Inflammatory macrophage (primary cell): ENCODE results near the gene PRR30.
A peak's percentile ranks its signal among the peaks of the same experiment; 100 is the strongest.
"Not testable (repeated sequence)": the region's sequence is repeated elsewhere in the genome, so short reads cannot be mapped to it uniquely, and the experiment has no call there.

ENCODE experiments used
- DNase-seq, 2 donors: peaks; one replicate each; pipeline ENCODE4 v3.0.0-alpha.2; 2020 to 2022
- total RNA-seq, 18 experiments: gene quantifications; one replicate each; lab custom pipeline; 2026; ENCODE audit warnings: mixed read lengths in 6 of 18, inconsistent platforms in 2 of 18; lab: John Stamatoyannopoulos, UW

Gene PRR30
- 0 to 0.08 (median 0) reads per million in 18 experiments for total RNA-seq

- no peak for DNase-seq
These were observed at the start of gene PRR30 for GRCh38 chr2:27139310-27139709. TSS of gene PRR30 (minus strand) at chr2:27139410. CDS start at chr2:27138329, 1,081 bp downstream.

- DNase-seq = no peak
These were observed 47.6 kb upstream of the PRR30 start for GRCh38 chr2:27186613-27187345.

DNA sequence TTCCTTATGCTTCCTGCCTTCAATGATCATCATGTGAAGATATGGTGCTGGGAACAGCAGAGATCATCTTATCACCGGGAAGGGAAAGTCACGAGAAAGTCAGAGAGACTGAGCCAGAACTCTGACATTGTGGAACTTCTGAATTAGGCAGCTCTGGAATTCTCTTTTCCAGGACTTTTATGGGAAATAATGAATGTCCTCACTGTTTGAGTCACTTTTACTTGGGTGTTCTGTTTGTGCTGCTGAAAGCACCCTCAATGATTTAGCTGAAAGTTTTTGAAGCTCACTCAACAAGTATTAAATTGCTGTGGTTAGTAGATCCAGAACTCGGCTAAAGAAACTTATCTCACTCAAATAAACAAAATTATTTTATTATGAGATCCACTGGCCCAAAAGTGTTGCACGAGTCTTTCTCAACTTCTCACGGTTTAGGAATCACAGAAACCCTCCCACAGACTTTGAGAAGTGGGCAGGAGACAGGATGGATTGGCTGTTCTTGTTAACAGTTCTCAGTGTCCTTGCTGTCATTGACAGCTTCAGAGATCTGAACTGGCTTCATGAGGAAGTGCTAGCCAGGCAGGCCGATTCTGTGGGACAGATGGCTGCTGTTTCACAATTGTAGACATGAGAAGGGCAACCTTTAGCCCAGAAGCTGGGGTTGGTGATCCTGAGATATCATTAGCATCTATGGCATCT lies 46.3 kb upstream of the PRR30 start:
- peak; percentile 93 to 95 for DNase-seq

DNA sequence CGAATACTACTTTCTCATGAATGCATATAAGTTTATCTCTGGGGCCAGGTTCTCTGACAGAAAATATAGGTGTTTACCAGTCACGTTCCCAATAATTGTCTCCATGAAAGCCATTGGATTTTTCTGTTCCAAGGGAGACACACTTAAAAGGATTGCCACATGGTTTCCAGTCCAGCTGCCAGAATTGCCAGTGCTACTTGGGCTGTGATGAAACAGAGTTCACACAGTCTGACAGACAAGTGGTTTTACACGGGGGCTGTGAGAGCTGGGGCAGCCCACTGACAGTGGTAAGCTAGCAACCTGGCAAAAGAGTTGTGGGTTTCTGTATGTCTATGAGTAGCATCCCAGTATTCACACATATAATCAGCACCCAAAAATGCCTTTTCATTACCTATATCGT lies 44.9 kb upstream of the PRR30 start:
- peak in 1 of 2 donors; percentile 9 for DNase-seq

DNA sequence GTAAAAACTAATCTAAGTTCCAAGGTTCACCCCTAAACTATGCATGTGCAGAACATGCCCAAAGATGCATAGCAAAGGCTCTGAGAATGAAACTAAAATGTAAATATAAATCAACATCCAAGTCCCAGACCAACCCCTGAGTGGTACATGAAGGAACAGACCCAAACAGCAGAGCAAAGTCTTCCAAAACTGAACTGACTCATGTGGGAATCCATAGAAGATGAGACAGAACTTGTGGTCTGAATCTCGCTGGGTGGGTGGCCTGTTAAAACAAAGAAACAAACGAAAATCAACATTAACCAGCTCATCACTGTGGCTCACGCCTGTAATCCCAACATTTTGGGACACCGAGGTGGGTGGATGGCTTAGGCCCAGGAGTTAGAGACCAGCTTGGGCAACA lies 43.1 kb upstream of the PRR30 start:
- DNase-seq = no peak

DNA sequence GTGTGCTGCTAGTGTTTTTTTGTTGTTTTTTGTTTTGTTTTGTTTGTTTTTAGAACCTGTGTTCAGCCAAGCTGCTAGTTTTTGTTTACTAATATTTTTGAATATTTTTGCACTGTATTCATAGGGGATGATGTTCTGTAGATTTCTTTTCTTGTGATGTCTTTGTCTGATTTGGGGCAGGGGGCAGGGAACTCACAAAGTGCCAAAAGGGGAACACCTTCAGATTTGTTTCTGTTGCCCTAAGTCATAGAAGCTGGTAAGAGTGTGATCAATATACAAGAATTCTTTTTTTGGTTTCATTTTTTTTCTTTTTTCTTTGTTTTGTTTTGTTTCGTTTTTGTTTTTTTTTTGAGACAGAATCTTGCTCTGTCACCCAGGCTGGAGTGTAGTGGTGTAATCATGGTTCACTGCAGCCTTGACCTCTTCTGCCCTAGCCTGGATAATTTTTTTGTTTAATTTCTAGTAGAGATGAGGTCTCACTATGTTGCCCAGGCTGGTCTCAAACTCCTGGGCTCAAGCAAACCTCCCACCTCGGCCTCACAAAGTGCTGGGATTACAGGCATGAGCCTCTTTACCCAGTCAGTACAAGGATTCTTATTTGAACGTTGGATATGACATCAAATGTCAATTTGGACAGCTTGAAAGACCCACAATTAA lies 40.3 kb upstream of the PRR30 start:
- DNase-seq = no peak

DNA sequence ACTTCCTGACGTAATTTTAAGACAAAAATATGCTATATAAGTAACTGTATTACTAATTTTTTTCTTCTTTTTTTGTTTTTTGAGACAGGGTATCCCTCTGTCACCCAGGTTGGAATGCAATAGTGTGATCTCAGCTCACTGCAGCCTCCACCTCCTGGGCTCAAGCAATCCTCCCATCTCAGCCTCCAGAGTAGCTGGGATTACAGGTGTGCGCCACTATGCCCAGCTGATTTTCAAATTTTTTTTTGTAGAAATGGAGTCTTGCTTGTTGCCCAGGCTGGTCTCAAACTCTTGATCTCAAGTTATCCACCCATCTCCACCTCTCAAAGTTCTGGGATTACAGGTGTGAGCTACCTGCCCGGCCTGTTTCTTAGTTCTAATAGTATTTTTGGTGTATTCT lies 39.3 kb upstream of the PRR30 start:
- DNase-seq = no peak

GRCh38 chr2:27177441-27178351 lies 38.5 kb upstream of the PRR30 start:
- no peak for DNase-seq

- not testable (repeated sequence) for DNase-seq
These were observed 36.6 kb upstream of the PRR30 start for GRCh38 chr2:27175781-27176180.

GRCh38 chr2:27175330-27175729 lies 36.1 kb upstream of the PRR30 start:
- DNase-seq = no peak

GRCh38 chr2:27174638-27175037 lies 35.4 kb upstream of the PRR30 start:
- DNase-seq = no peak

- no peak for DNase-seq
These were observed 32.2 kb upstream of the PRR30 start for GRCh38 chr2:27171351-27171848.

DNA sequence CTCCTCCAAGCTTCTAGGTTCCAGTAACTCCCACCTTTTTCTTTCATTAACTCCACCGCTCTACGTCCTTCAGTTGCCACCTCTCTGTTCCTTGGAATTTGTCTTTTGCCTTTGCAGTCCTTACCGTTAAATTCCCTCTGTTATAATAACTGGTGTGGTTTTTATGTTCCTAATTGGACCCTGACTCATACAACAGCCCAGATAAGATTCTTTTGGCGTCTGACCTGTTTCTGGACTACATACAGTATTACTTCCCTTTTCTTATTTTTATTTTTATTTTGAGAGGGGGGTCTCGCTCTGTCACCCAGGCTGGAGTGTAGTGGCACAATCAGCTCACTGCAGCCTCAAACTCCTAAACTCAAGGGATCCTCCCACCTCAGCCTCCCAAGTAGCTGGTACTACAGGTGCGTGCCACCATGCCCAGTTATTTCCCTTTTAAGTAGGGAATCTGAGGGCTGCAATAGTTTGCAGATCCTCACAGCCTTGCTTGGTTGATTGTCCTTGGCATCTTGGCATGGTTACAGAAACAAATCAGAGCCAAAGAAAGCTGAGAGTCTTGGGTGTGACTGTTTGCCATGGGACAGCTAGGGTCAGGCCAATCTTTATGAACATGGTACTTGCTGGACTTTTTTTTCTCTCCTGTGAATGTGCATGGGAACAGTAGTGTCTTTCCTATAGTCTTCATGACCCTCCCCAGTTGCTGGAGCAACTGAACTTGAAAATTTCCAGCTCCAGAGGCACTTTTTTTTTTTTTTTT lies 31.5 kb upstream of the PRR30 start:
- no peak for DNase-seq

- DNase-seq = no peak
These were observed 26.0 kb upstream of the PRR30 start for GRCh38 chr2:27164960-27165763.

- no peak for DNase-seq
These were observed 23.2 kb upstream of the PRR30 start for GRCh38 chr2:27162151-27163121.

- DNase-seq = no peak
These were observed 21.0 kb upstream of the PRR30 start for GRCh38 chr2:27160191-27160590.

DNA sequence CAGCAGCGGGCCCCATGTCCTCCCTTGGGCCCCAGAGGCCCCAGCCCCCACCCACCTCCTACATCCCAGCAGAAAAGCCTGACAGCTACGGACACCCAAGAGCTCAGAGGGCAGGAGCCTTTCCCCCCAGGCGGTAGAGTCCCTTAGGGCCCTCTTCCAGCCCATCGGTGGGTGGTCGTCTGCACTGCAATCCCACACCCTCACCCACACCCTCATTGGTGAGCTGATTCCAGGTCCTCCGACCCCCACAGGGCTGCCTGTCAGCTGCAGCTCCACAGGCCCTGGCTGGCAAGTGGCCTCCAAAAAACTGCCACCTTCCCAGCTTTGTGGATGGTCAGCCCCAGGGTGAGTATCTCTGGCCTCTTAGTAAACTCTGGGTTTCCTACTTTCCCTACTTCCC lies 20.1 kb upstream of the PRR30 start:
- no peak for DNase-seq

- no peak for DNase-seq
These were observed 19.3 kb upstream of the PRR30 start for GRCh38 chr2:27158468-27158867.

DNA sequence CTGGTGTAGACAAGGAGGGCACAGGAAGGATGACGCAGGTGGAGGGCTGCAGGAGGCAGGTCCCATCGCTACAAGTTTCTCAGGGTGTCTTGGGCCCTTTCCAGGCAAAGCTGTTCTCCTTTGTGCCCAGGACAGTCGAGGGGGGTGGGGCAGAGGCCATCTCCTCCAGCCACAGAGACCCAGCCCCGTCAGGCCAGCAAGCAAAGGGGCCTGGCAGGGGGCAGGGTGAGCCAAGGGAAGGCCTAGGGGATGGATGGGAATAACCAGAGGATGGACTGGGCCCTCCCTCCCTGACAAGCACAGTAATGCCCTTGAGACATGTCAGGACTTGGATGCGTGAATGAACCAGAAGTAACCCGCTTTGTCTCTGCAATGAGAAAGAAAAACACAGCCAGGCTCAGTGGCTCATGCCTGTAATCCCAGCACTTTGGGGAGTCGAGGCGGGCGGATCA lies 15.9 kb upstream of the PRR30 start:
- no peak for DNase-seq
